Neural crest cell (in vitro differentiated cells): ENCODE results near the gene ZNF708. TPM values are rescaled to one million over a fixed set of nuclear protein-coding genes. Genes with fewer than 3 reads are reported as not detected.

Experiments
- DNase-seq: peaks from one replicate; pipeline ENCODE4 v3.0.0; 2021; ENCODE audit warnings: low read depth, mixed read lengths, low spot score
- H3K27ac Mint-ChIP-seq: one replicate; pipeline ENCODE4 v1.8.0; 2021; ENCODE audit warnings: mild to moderate bottlenecking, mixed read lengths; ENCODE audit not compliant: unreplicated experiment
- H3K27me3 Mint-ChIP-seq: 2 replicates; pipeline ENCODE4 v1.8.0; 2021; ENCODE audit warnings: low read depth, mild to moderate bottlenecking, mixed read lengths
- H3K36me3 Mint-ChIP-seq: 2 replicates; pipeline ENCODE4 v1.8.0; 2021; ENCODE audit warnings: low read depth, mild to moderate bottlenecking, mixed read lengths
- H3K4me1 Mint-ChIP-seq: 2 replicates; pipeline ENCODE4 v1.8.0; 2021; ENCODE audit warnings: mixed read lengths
- H3K4me3 Mint-ChIP-seq: one replicate; pipeline ENCODE4 v1.8.0; 2021; ENCODE audit warnings: mild to moderate bottlenecking, mixed read lengths
- H3K9me3 Mint-ChIP-seq: 2 replicates; pipeline ENCODE4 v1.8.0; 2021; ENCODE audit warnings: mixed read lengths
- total RNA-seq: library from RNA; stranded (reverse); gene quantifications from 2 replicates; pipeline ENCODE4 v1.2.1, GENCODE V29; 2021
- TF ChIP-seq, protein P1 (sequence below): fragments of 200-600 bp; sonication (generic); conservative IDR thresholded peaks from 2 replicates; pipeline ENCODE4 v1.5.0; 2021; ENCODE audit warnings: antibody characterized with exemption, mild to moderate bottlenecking

ZNF708 gene
- total RNA-seq, 1 donor from 2014 or later = 24.6 TPM

DNA sequence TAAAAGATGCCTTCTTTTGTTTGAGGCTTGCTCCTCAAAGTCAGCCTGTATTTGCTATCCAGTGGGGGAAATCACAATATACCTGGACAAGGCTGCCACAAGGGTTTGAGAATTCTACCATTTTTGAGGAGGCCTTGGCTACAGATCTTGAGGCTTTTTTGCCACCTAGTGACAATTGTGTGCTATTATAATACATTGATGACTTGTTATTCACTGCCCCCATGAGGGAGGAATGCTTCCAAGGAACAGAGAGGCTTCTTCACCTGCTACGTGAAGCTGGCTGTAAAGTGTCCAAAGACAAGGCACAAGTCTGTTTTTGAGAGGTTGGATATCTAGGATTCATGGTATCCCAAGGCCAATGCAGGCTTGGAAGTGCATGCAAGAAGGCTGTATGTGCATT lies 72.5 kb downstream of the ZNF708 start:
- Mint-ChIP-seq H3K9me3 (peaks cover 21% of the 10 kb centered on the region), H3K27me3 (no peaks in the 10 kb centered on the region), H3K27ac (no peak overlapping the region), H3K36me3 (peaks cover 15% of the 10 kb centered on the region), H3K4me3 (no peak overlapping the region), H3K4me1 (no peaks in the 10 kb centered on the region)
- no peak for DNase-seq
- TF ChIP-seq, protein P1, sequence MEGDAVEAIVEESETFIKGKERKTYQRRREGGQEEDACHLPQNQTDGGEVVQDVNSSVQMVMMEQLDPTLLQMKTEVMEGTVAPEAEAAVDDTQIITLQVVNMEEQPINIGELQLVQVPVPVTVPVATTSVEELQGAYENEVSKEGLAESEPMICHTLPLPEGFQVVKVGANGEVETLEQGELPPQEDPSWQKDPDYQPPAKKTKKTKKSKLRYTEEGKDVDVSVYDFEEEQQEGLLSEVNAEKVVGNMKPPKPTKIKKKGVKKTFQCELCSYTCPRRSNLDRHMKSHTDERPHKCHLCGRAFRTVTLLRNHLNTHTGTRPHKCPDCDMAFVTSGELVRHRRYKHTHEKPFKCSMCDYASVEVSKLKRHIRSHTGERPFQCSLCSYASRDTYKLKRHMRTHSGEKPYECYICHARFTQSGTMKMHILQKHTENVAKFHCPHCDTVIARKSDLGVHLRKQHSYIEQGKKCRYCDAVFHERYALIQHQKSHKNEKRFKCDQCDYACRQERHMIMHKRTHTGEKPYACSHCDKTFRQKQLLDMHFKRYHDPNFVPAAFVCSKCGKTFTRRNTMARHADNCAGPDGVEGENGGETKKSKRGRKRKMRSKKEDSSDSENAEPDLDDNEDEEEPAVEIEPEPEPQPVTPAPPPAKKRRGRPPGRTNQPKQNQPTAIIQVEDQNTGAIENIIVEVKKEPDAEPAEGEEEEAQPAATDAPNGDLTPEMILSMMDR = no peak

Other genes with a start within 250 kb of the ZNF708 start
- gene ZNF714, start 247.2 kb downstream of the ZNF708 start, total RNA-seq = 58.9 and 59.2 TPM in 2 replicates
- gene ZNF431, start 187.4 kb downstream of the ZNF708 start, total RNA-seq = 29.0 and 30.4 TPM in 2 replicates
- gene ZNF738, start 29.6 kb upstream of the ZNF708 start, total RNA-seq = 71.1 and 71.4 TPM in 2 replicates
- gene ZNF493, start 67.7 kb upstream of the ZNF708 start, total RNA-seq = 22.3 and 22.4 TPM in 2 replicates
- gene ZNF429, start 176.2 kb upstream of the ZNF708 start, total RNA-seq = 16.0 and 17.7 TPM in 2 replicates